TTC549 (cell line): ENCODE measurements around the gene CHCHD6.

Experiments used
- FAIRE-seq: peaks from 2 replicates; lab custom pipeline; 2012; peaks lifted over from hg19 to GRCh38; lab: Jason Lieb, UNC

Gene CHCHD6

GRCh38 chr3:126994661-126995245 lies 290.7 kb downstream of the CHCHD6 start:
- no peak for FAIRE-seq

GRCh38 chr3:126995254-126995780 lies 291.3 kb downstream of the CHCHD6 start:
- no peak for FAIRE-seq

- no peak for FAIRE-seq
Measured at GRCh38 chr3:126995926-126996512, 292.0 kb downstream of the CHCHD6 start.

- FAIRE-seq, result no peak
Measured at GRCh38 chr3:126996905-126997304, 292.9 kb downstream of the CHCHD6 start.

- no peak for FAIRE-seq
Measured at GRCh38 chr3:126997455-126998038, 293.5 kb downstream of the CHCHD6 start.

GRCh38 chr3:126998320-126998719 lies 294.3 kb downstream of the CHCHD6 start:
- FAIRE-seq, result no peak

GRCh38 chr3:126998728-126999127 lies 294.7 kb downstream of the CHCHD6 start:
- no peak for FAIRE-seq

GRCh38 chr3:126999383-126999782 lies 295.3 kb downstream of the CHCHD6 start:
- FAIRE-seq, result no peak

- FAIRE-seq, result no peak
Measured at GRCh38 chr3:127000119-127000518, 296.1 kb downstream of the CHCHD6 start.

GRCh38 chr3:127000761-127001160 lies 296.7 kb downstream of the CHCHD6 start:
- no peak for FAIRE-seq

GRCh38 chr3:127001486-127002194 lies 297.6 kb downstream of the CHCHD6 start:
- no peak for FAIRE-seq

- no peak for FAIRE-seq
Measured at GRCh38 chr3:127002195-127003174, 298.4 kb downstream of the CHCHD6 start.

- FAIRE-seq, result no peak
Measured at GRCh38 chr3:127003175-127003555, 299.1 kb downstream of the CHCHD6 start.

- no peak for FAIRE-seq
Measured at GRCh38 chr3:127003601-127004280, 299.7 kb downstream of the CHCHD6 start.

- FAIRE-seq, result no peak
Measured at GRCh38 chr3:127004641-127005397, 300.8 kb downstream of the CHCHD6 start.

- no peak for FAIRE-seq
Measured at GRCh38 chr3:127005864-127006500, 301.9 kb downstream of the CHCHD6 start.

GRCh38 chr3:127006781-127007436 lies 302.9 kb downstream of the CHCHD6 start:
- FAIRE-seq, result no peak

- FAIRE-seq, result no peak
Measured at GRCh38 chr3:127008236-127008635, 304.2 kb downstream of the CHCHD6 start.

- FAIRE-seq, result no peak
Measured at GRCh38 chr3:127009531-127009930, 305.5 kb downstream of the CHCHD6 start.
